Fibroblast of skin of back (primary cell): ENCODE measurements around the gene NRXN3.

Source experiments
- DNase-seq: peaks from one replicate; pipeline ENCODE4 v3.0.0-alpha.2; 2013

Gene NRXN3

GRCh38 chr14:78324353-78324752 lies 154.2 kb downstream of the NRXN3 start:
- DNase-seq, result no peak

GRCh38 chr14:78325911-78326310 lies 155.7 kb downstream of the NRXN3 start:
- DNase-seq, result no peak

- DNase-seq, result no peak
Observed at GRCh38 chr14:78327426-78328221, 157.5 kb downstream of the NRXN3 start.

- no peak for DNase-seq
Observed at GRCh38 chr14:78329371-78329770, 159.2 kb downstream of the NRXN3 start.

- no peak for DNase-seq
Observed at GRCh38 chr14:78335531-78335930, 165.4 kb downstream of the NRXN3 start.

GRCh38 chr14:78340250-78340649 lies 170.1 kb downstream of the NRXN3 start:
- DNase-seq, result no peak

- DNase-seq, result no peak
Observed at GRCh38 chr14:78341827-78342389, 171.7 kb downstream of the NRXN3 start.

- no peak for DNase-seq
Observed at GRCh38 chr14:78342879-78343278, 172.7 kb downstream of the NRXN3 start.

- no peak for DNase-seq
Observed at GRCh38 chr14:78344290-78344689, 174.1 kb downstream of the NRXN3 start.

- no peak for DNase-seq
Observed at GRCh38 chr14:78345131-78345744, 175.1 kb downstream of the NRXN3 start.

- DNase-seq, result no peak
Observed at GRCh38 chr14:78346747-78347146, 176.6 kb downstream of the NRXN3 start.

GRCh38 chr14:78355109-78355508 lies 184.9 kb downstream of the NRXN3 start:
- no peak for DNase-seq

GRCh38 chr14:78356391-78356790 lies 186.2 kb downstream of the NRXN3 start:
- DNase-seq, result no peak

GRCh38 chr14:78358591-78358990 lies 188.4 kb downstream of the NRXN3 start:
- DNase-seq, result no peak

GRCh38 chr14:78359581-78359980 lies 189.4 kb downstream of the NRXN3 start:
- DNase-seq, result no peak

- no peak for DNase-seq
Observed at GRCh38 chr14:78363008-78363407, 192.8 kb downstream of the NRXN3 start.

GRCh38 chr14:78367355-78367754 lies 197.2 kb downstream of the NRXN3 start:
- no peak for DNase-seq

- no peak for DNase-seq
Observed at GRCh38 chr14:78383060-78383459, 212.9 kb downstream of the NRXN3 start.

GRCh38 chr14:78398216-78398615 lies 228.0 kb downstream of the NRXN3 start:
- no peak for DNase-seq

- DNase-seq, result peak; percentile 6
Observed at GRCh38 chr14:78399316-78399889, 229.2 kb downstream of the NRXN3 start.

GRCh38 chr14:78401866-78402265 lies 231.7 kb downstream of the NRXN3 start:
- DNase-seq, result no peak

GRCh38 chr14:78403278-78403815 lies 233.2 kb downstream of the NRXN3 start:
- peak; percentile 49 for DNase-seq
